ENCODE measurements around the gene CENPA.
"Not testable (repeated sequence)": the region's sequence is repeated elsewhere in the genome, so short reads cannot be mapped to it uniquely, and the experiment has no call there.

The CENPA gene

DNA sequence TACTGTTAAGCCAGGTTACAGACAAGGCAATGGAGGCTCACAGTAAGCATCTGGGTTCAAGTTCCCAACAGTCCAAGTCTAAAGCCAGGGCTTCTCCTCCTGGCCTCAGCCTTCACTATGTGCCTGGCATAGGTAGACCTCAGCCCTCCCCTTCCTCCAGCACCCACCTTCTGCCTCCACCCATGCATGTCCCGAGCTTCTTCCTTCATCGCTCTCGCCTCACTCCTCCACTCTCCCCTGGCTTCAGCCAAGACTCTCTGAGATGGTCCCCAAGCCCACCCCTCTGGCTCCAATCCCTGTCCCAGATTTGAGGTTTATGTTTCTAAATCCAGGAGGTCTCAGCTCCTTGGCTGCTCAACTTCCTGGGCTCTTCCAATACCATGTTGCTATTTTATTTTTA lies 26.9 kb downstream of the CENPA start:
- H3K36me3 ChIP-seq (ENCODE audit: control insufficient read depth in 2 of 2, insufficient read depth in 2 of 2, low read length in 2 of 2) = no peaks in the 10 kb centered on the region
- no peaks in the 10 kb centered on the region for H3K9me3 ChIP-seq (ENCODE audit: control insufficient read depth in 2 of 2, low read length in 2 of 2)
- no peak overlapping the region for H3K4me3 ChIP-seq (ENCODE audit: low read length in 2 of 2)
- peaks cover 4 to 8% of the 10 kb centered on the region in 2 donors for H3K27me3 ChIP-seq (ENCODE audit: control insufficient read depth in 1 of 2, insufficient read depth in 2 of 2, low read length in 2 of 2)
- no peak overlapping the region for H3K27ac ChIP-seq (ENCODE audit: low read length)
- no peak overlapping the region for H3K9ac ChIP-seq (ENCODE audit: low read length in 2 of 2)
- no peaks in the 10 kb centered on the region for H3K4me1 ChIP-seq (ENCODE audit: control insufficient read depth, insufficient read depth, low read length)

- not testable (repeated sequence) for H3K9ac ChIP-seq (ENCODE audit: low read length in 2 of 2); H3K27me3 ChIP-seq (ENCODE audit: control insufficient read depth in 1 of 2, insufficient read depth in 2 of 2, low read length in 2 of 2); H3K4me3 ChIP-seq (ENCODE audit: low read length in 2 of 2); H3K36me3 ChIP-seq (ENCODE audit: control insufficient read depth in 2 of 2, insufficient read depth in 2 of 2, low read length in 2 of 2); H3K9me3 ChIP-seq (ENCODE audit: control insufficient read depth in 2 of 2, low read length in 2 of 2); H3K27ac ChIP-seq (ENCODE audit: low read length); H3K4me1 ChIP-seq (ENCODE audit: control insufficient read depth, insufficient read depth, low read length)
Observed at GRCh38 chr2:26814072-26814765, 28.4 kb downstream of the CENPA start.

DNA sequence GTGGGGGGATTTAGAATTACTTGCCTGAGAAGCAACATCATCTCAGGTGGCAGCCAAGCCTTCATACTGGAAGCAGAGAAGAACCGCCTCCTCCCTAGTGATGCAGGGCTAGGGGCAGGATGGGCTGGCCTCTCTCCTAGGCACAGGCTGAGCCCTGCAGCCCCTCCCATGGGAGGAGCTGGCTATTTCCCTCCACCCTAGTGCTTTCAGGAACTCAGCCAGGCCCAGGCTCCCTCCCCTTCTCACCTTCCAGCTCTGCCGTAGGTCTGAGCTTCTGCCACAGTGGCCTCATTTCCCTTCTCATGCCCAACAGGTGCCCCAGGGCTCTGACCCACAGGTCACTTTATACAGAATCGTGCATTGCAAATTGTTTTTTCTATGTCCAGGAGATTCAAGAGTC lies 31.0 kb downstream of the CENPA start:
- Histone ChIP-seq H3K4me3 (ENCODE audit: low read length in 2 of 2) (no peak overlapping the region), H3K27me3 (ENCODE audit: control insufficient read depth in 1 of 2, insufficient read depth in 2 of 2, low read length in 2 of 2) (peaks cover 3 to 8% of the 10 kb centered on the region in 2 donors), H3K36me3 (ENCODE audit: control insufficient read depth in 2 of 2, insufficient read depth in 2 of 2, low read length in 2 of 2) (no peaks in the 10 kb centered on the region), H3K9ac (ENCODE audit: low read length in 2 of 2) (no peak overlapping the region), H3K27ac (ENCODE audit: low read length) (no peak overlapping the region), H3K9me3 (ENCODE audit: control insufficient read depth in 2 of 2, low read length in 2 of 2) (no peaks in the 10 kb centered on the region), H3K4me1 (ENCODE audit: control insufficient read depth, insufficient read depth, low read length) (no peaks in the 10 kb centered on the region)

DNA sequence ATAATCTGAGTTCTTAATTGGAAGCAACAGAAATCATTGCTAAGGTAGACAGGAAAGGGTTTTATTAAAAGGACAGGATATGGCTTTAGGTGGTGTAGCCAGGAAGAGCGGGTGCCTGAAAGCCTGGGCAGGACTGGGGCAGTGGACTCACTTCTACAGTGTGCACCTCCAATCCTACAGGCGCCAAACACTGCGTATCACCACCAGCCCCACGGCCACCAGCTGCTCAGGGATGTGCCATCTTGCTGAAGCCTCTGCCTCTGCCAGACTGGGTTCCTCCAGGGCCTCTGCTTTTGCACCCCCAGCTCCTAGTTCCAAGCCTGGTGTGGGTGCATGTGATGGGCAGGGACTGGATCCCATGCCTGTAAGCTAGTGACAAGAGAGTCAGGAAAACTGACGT lies 32.4 kb downstream of the CENPA start:
- H3K4me3 ChIP-seq (ENCODE audit: low read length in 2 of 2) = no peak overlapping the region
- H3K4me1 ChIP-seq (ENCODE audit: control insufficient read depth, insufficient read depth, low read length) = no peaks in the 10 kb centered on the region
- no peak overlapping the region for H3K27ac ChIP-seq (ENCODE audit: low read length)
- no peak overlapping the region for H3K9ac ChIP-seq (ENCODE audit: low read length in 2 of 2)
- H3K9me3 ChIP-seq (ENCODE audit: control insufficient read depth in 2 of 2, low read length in 2 of 2) = no peaks in the 10 kb centered on the region
- H3K36me3 ChIP-seq (ENCODE audit: control insufficient read depth in 2 of 2, insufficient read depth in 2 of 2, low read length in 2 of 2) = no peaks in the 10 kb centered on the region
- H3K27me3 ChIP-seq (ENCODE audit: control insufficient read depth in 1 of 2, insufficient read depth in 2 of 2, low read length in 2 of 2) = peaks cover 3 to 6% of the 10 kb centered on the region in 2 donors

GRCh38 chr2:26818972-26819371 lies 33.1 kb downstream of the CENPA start:
- no peaks in the 10 kb centered on the region for H3K9me3 ChIP-seq (ENCODE audit: control insufficient read depth in 2 of 2, low read length in 2 of 2)
- H3K9ac ChIP-seq (ENCODE audit: low read length in 2 of 2) = no peak overlapping the region
- H3K36me3 ChIP-seq (ENCODE audit: control insufficient read depth in 2 of 2, insufficient read depth in 2 of 2, low read length in 2 of 2) = no peaks in the 10 kb centered on the region
- no peaks in the 10 kb centered on the region for H3K4me1 ChIP-seq (ENCODE audit: control insufficient read depth, insufficient read depth, low read length)
- no peak overlapping the region for H3K4me3 ChIP-seq (ENCODE audit: low read length in 2 of 2)
- H3K27me3 ChIP-seq (ENCODE audit: control insufficient read depth in 1 of 2, insufficient read depth in 2 of 2, low read length in 2 of 2) = peaks cover 2 to 3% of the 10 kb centered on the region in 2 donors
- H3K27ac ChIP-seq (ENCODE audit: low read length) = no peak overlapping the region

DNA sequence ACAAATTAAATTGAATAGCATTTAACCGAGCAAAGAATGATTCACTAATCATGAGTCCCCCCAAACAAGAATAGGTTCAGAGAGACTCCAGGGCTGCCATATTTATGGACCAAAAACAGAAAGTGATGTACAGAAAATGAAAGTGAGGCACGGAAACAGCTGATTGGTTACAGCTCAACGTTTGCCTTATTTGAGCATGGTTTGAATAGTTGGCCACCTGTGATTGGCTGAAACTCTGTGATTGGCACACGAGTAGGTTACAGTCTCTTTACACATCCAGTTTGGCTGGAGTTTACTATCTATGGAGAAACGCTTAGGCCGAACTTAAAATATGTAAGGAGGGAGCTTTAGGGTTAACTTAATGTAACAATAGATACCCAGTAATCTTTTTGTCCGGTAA lies 35.1 kb downstream of the CENPA start:
- Histone ChIP-seq H3K9ac (ENCODE audit: low read length in 2 of 2) (no peak overlapping the region), H3K27ac (ENCODE audit: low read length) (no peak overlapping the region), H3K4me3 (ENCODE audit: low read length in 2 of 2) (no peak overlapping the region), H3K27me3 (ENCODE audit: control insufficient read depth in 1 of 2, insufficient read depth in 2 of 2, low read length in 2 of 2) (peaks cover 2 to 3% of the 10 kb centered on the region in 2 donors), H3K36me3 (ENCODE audit: control insufficient read depth in 2 of 2, insufficient read depth in 2 of 2, low read length in 2 of 2) (no peaks in the 10 kb centered on the region), H3K4me1 (ENCODE audit: control insufficient read depth, insufficient read depth, low read length) (no peaks in the 10 kb centered on the region), H3K9me3 (ENCODE audit: control insufficient read depth in 2 of 2, low read length in 2 of 2) (no peaks in the 10 kb centered on the region)

DNA sequence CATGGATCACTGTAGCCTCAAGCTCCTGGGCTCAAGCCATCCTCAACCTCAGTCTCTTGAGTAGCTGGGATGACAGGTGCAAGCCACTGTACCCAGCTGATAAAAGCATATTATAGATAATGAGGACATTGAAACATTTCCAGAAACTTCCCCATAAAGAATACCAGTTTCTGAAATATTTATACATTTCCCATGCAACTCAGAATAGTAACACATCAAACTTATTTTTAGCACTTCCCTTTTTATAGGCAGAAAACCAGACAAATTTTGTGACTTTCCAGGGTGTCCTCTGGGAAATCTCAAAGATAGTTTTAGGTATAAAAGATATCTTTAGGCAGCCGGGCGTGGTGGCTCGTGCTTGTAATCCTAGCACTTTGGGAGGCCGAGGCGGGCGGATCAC lies 37.0 kb downstream of the CENPA start:
- Histone ChIP-seq H3K4me3 (ENCODE audit: low read length in 2 of 2) (no peak overlapping the region), H3K9ac (ENCODE audit: low read length in 2 of 2) (no peak overlapping the region), H3K9me3 (ENCODE audit: control insufficient read depth in 2 of 2, low read length in 2 of 2) (no peaks in the 10 kb centered on the region), H3K27me3 (ENCODE audit: control insufficient read depth in 1 of 2, insufficient read depth in 2 of 2, low read length in 2 of 2) (peaks cover 0 to under 1% of the 10 kb centered on the region in 2 donors), H3K27ac (ENCODE audit: low read length) (no peak overlapping the region), H3K36me3 (ENCODE audit: control insufficient read depth in 2 of 2, insufficient read depth in 2 of 2, low read length in 2 of 2) (no peaks in the 10 kb centered on the region), H3K4me1 (ENCODE audit: control insufficient read depth, insufficient read depth, low read length) (no peaks in the 10 kb centered on the region)

- no peak overlapping the region for H3K4me3 ChIP-seq (ENCODE audit: low read length in 2 of 2)
Observed at GRCh38 chr2:26838121-26838906, 52.5 kb downstream of the CENPA start.

GRCh38 chr2:26840937-26841610 lies 55.2 kb downstream of the CENPA start:
- peaks cover 14 to 22% of the 10 kb centered on the region in 2 donors for H3K27me3 ChIP-seq (ENCODE audit: control insufficient read depth in 1 of 2, insufficient read depth in 2 of 2, low read length in 2 of 2)
- no peak overlapping the region for H3K4me3 ChIP-seq (ENCODE audit: low read length in 2 of 2)
- H3K9me3 ChIP-seq (ENCODE audit: control insufficient read depth in 2 of 2, low read length in 2 of 2) = no peaks in the 10 kb centered on the region
- no peaks in the 10 kb centered on the region for H3K36me3 ChIP-seq (ENCODE audit: control insufficient read depth in 2 of 2, insufficient read depth in 2 of 2, low read length in 2 of 2)
- no peak overlapping the region for H3K9ac ChIP-seq (ENCODE audit: low read length in 2 of 2)
- no peak overlapping the region for H3K27ac ChIP-seq (ENCODE audit: low read length)
- H3K4me1 ChIP-seq (ENCODE audit: control insufficient read depth, insufficient read depth, low read length) = no peaks in the 10 kb centered on the region

More at GRCh38 chr2:26838121-26838906, 52.5 kb downstream of the CENPA start:
- Histone ChIP-seq H3K27me3 (ENCODE audit: control insufficient read depth in 1 of 2, insufficient read depth in 2 of 2, low read length in 2 of 2) (peaks cover 0 to 11% of the 10 kb centered on the region in 2 donors), H3K4me1 (ENCODE audit: control insufficient read depth, insufficient read depth, low read length) (no peaks in the 10 kb centered on the region), H3K27ac (ENCODE audit: low read length) (no peak overlapping the region), H3K9me3 (ENCODE audit: control insufficient read depth in 2 of 2, low read length in 2 of 2) (no peaks in the 10 kb centered on the region), H3K36me3 (ENCODE audit: control insufficient read depth in 2 of 2, insufficient read depth in 2 of 2, low read length in 2 of 2) (no peaks in the 10 kb centered on the region), H3K9ac (ENCODE audit: low read length in 2 of 2) (no peak overlapping the region)

GRCh38 chr2:26843041-26843440 lies 57.2 kb downstream of the CENPA start:
- Histone ChIP-seq H3K27me3 (ENCODE audit: control insufficient read depth in 1 of 2, insufficient read depth in 2 of 2, low read length in 2 of 2) (peaks cover 32 to 36% of the 10 kb centered on the region in 2 donors), H3K9me3 (ENCODE audit: control insufficient read depth in 2 of 2, low read length in 2 of 2) (no peaks in the 10 kb centered on the region), H3K4me1 (ENCODE audit: control insufficient read depth, insufficient read depth, low read length) (peaks cover 17% of the 10 kb centered on the region), H3K36me3 (ENCODE audit: control insufficient read depth in 2 of 2, insufficient read depth in 2 of 2, low read length in 2 of 2) (no peaks in the 10 kb centered on the region), H3K27ac (ENCODE audit: low read length) (no peak overlapping the region), H3K4me3 (ENCODE audit: low read length in 2 of 2) (no peak overlapping the region), H3K9ac (ENCODE audit: low read length in 2 of 2) (no peak overlapping the region)
